ENCODE data around the gene CASZ1. TPM values are rescaled to one million over a fixed set of nuclear protein-coding genes. Genes with fewer than 3 reads are reported as not detected.

The CASZ1 gene
- total and polyA plus RNA-seq, 2 donors = 1.8 to 3.9 TPM

- DNase-seq (ENCODE audit: low read depth in 6 of 9, low spot score in 9 of 9) = no peak
- Histone ChIP-seq H3K4me3 (ENCODE audit: low read length in 2 of 2) (no peak overlapping the region), H3K27ac (ENCODE audit: low read depth in 1 of 2, low read length in 1 of 2) (no peak overlapping the region), H3K36me3 (ENCODE audit: control insufficient read depth in 2 of 2, insufficient read depth in 2 of 2, low read length in 1 of 2) (no peaks in the 10 kb centered on the region), H3K4me1 (ENCODE audit: control insufficient read depth in 2 of 2, insufficient read depth in 2 of 2, low read length in 2 of 2) (peaks cover 21 to 22% of the 10 kb centered on the region in 2 donors), H3K9me3 (ENCODE audit: control insufficient read depth in 2 of 2, insufficient read depth in 1 of 2, low read length in 1 of 2) (no peaks in the 10 kb centered on the region), H3K27me3 (ENCODE audit: control insufficient read depth in 2 of 2, insufficient read depth in 1 of 2, low read length in 1 of 2) (peaks cover 3 to 22% of the 10 kb centered on the region in 2 donors)
- 19% methylated on average over 1 of the region's 1 CpG for WGBS
These were observed 104.7 kb downstream of the CASZ1 start for GRCh38 chr1:10691740-10692125.

- WGBS = 98% methylated on average over 17 of the region's 17 CpGs
- no peak overlapping the region for H3K4me3 ChIP-seq (ENCODE audit: low read length in 2 of 2)
- H3K9me3 ChIP-seq (ENCODE audit: control insufficient read depth in 2 of 2, insufficient read depth in 1 of 2, low read length in 1 of 2) = no peaks in the 10 kb centered on the region
- H3K27me3 ChIP-seq (ENCODE audit: control insufficient read depth in 2 of 2, insufficient read depth in 1 of 2, low read length in 1 of 2) = peaks cover 3 to 16% of the 10 kb centered on the region in 2 donors
- peaks cover 22 to 25% of the 10 kb centered on the region in 2 donors for H3K4me1 ChIP-seq (ENCODE audit: control insufficient read depth in 2 of 2, insufficient read depth in 2 of 2, low read length in 2 of 2)
- DNase-seq (ENCODE audit: low read depth in 6 of 9, low spot score in 9 of 9) = no peak
- no peaks in the 10 kb centered on the region for H3K36me3 ChIP-seq (ENCODE audit: control insufficient read depth in 2 of 2, insufficient read depth in 2 of 2, low read length in 1 of 2)
- no peak overlapping the region for H3K27ac ChIP-seq (ENCODE audit: low read depth in 1 of 2, low read length in 1 of 2)
These were observed 105.2 kb downstream of the CASZ1 start for GRCh38 chr1:10691075-10691739.

GRCh38 chr1:10690484-10690883 lies 106.0 kb downstream of the CASZ1 start:
- WGBS = 99% methylated on average over 17 of the region's 17 CpGs
- Histone ChIP-seq H3K27ac (ENCODE audit: low read depth in 1 of 2, low read length in 1 of 2) (no peak overlapping the region), H3K9me3 (ENCODE audit: control insufficient read depth in 2 of 2, insufficient read depth in 1 of 2, low read length in 1 of 2) (no peaks in the 10 kb centered on the region), H3K4me3 (ENCODE audit: low read length in 2 of 2) (no peak overlapping the region), H3K36me3 (ENCODE audit: control insufficient read depth in 2 of 2, insufficient read depth in 2 of 2, low read length in 1 of 2) (no peaks in the 10 kb centered on the region), H3K4me1 (ENCODE audit: control insufficient read depth in 2 of 2, insufficient read depth in 2 of 2, low read length in 2 of 2) (peaks cover 26 to 29% of the 10 kb centered on the region in 2 donors), H3K27me3 (ENCODE audit: control insufficient read depth in 2 of 2, insufficient read depth in 1 of 2, low read length in 1 of 2) (peaks cover 0 to 9% of the 10 kb centered on the region in 2 donors)
- DNase-seq (ENCODE audit: low read depth in 6 of 9, low spot score in 9 of 9) = no peak

GRCh38 chr1:10688409-10688786 lies 108.0 kb downstream of the CASZ1 start:
- DNase-seq (ENCODE audit: low read depth in 6 of 9, low spot score in 9 of 9) = no peak
- Histone ChIP-seq H3K4me1 (ENCODE audit: control insufficient read depth in 2 of 2, insufficient read depth in 2 of 2, low read length in 2 of 2) (peaks cover 21 to 38% of the 10 kb centered on the region in 2 donors), H3K36me3 (ENCODE audit: control insufficient read depth in 2 of 2, insufficient read depth in 2 of 2, low read length in 1 of 2) (peaks cover 0 to 2% of the 10 kb centered on the region in 2 donors), H3K27ac (ENCODE audit: low read depth in 1 of 2, low read length in 1 of 2) (no peak overlapping the region), H3K27me3 (ENCODE audit: control insufficient read depth in 2 of 2, insufficient read depth in 1 of 2, low read length in 1 of 2) (peaks cover 0 to 3% of the 10 kb centered on the region in 2 donors), H3K9me3 (ENCODE audit: control insufficient read depth in 2 of 2, insufficient read depth in 1 of 2, low read length in 1 of 2) (no peaks in the 10 kb centered on the region), H3K4me3 (ENCODE audit: low read length in 2 of 2) (no peak overlapping the region)
- 83% methylated on average over 10 of the region's 10 CpGs for WGBS

GRCh38 chr1:10687782-10688408 lies 108.6 kb downstream of the CASZ1 start:
- peaks cover 0 to 1% of the 10 kb centered on the region in 2 donors for H3K27me3 ChIP-seq (ENCODE audit: control insufficient read depth in 2 of 2, insufficient read depth in 1 of 2, low read length in 1 of 2)
- no peak overlapping the region for H3K27ac ChIP-seq (ENCODE audit: low read depth in 1 of 2, low read length in 1 of 2)
- peaks cover 0 to 3% of the 10 kb centered on the region in 2 donors for H3K36me3 ChIP-seq (ENCODE audit: control insufficient read depth in 2 of 2, insufficient read depth in 2 of 2, low read length in 1 of 2)
- 90% methylated on average over 15 of the region's 15 CpGs for WGBS
- no peak for DNase-seq (ENCODE audit: low read depth in 6 of 9, low spot score in 9 of 9)
- H3K4me3 ChIP-seq (ENCODE audit: low read length in 2 of 2) = no peak overlapping the region
- H3K9me3 ChIP-seq (ENCODE audit: control insufficient read depth in 2 of 2, insufficient read depth in 1 of 2, low read length in 1 of 2) = no peaks in the 10 kb centered on the region
- peaks cover 17 to 36% of the 10 kb centered on the region in 2 donors for H3K4me1 ChIP-seq (ENCODE audit: control insufficient read depth in 2 of 2, insufficient read depth in 2 of 2, low read length in 2 of 2)

GRCh38 chr1:10687251-10687651 lies 109.2 kb downstream of the CASZ1 start:
- H3K4me3 ChIP-seq (ENCODE audit: low read length in 2 of 2) = no peak overlapping the region
- 97% methylated on average over 7 of the region's 7 CpGs for WGBS
- no peak for DNase-seq (ENCODE audit: low read depth in 6 of 9, low spot score in 9 of 9)
- no peak overlapping the region for H3K27ac ChIP-seq (ENCODE audit: low read depth in 1 of 2, low read length in 1 of 2)
- no peaks in the 10 kb centered on the region for H3K27me3 ChIP-seq (ENCODE audit: control insufficient read depth in 2 of 2, insufficient read depth in 1 of 2, low read length in 1 of 2)
- H3K9me3 ChIP-seq (ENCODE audit: control insufficient read depth in 2 of 2, insufficient read depth in 1 of 2, low read length in 1 of 2) = no peaks in the 10 kb centered on the region
- H3K36me3 ChIP-seq (ENCODE audit: control insufficient read depth in 2 of 2, insufficient read depth in 2 of 2, low read length in 1 of 2) = peaks cover 0 to 3% of the 10 kb centered on the region in 2 donors
- peaks cover 11 to 30% of the 10 kb centered on the region in 2 donors for H3K4me1 ChIP-seq (ENCODE audit: control insufficient read depth in 2 of 2, insufficient read depth in 2 of 2, low read length in 2 of 2)

- Histone ChIP-seq H3K36me3 (ENCODE audit: control insufficient read depth in 2 of 2, insufficient read depth in 2 of 2, low read length in 1 of 2) (peaks cover 0 to 3% of the 10 kb centered on the region in 2 donors), H3K27ac (ENCODE audit: low read depth in 1 of 2, low read length in 1 of 2) (no peak overlapping the region), H3K27me3 (ENCODE audit: control insufficient read depth in 2 of 2, insufficient read depth in 1 of 2, low read length in 1 of 2) (no peaks in the 10 kb centered on the region), H3K4me1 (ENCODE audit: control insufficient read depth in 2 of 2, insufficient read depth in 2 of 2, low read length in 2 of 2) (peaks cover 6 to 22% of the 10 kb centered on the region in 2 donors), H3K4me3 (ENCODE audit: low read length in 2 of 2) (no peak overlapping the region), H3K9me3 (ENCODE audit: control insufficient read depth in 2 of 2, insufficient read depth in 1 of 2, low read length in 1 of 2) (no peaks in the 10 kb centered on the region)
- DNase-seq (ENCODE audit: low read depth in 6 of 9, low spot score in 9 of 9) = no peak
- 95% methylated on average over 20 of the region's 20 CpGs for WGBS
These were observed 109.9 kb downstream of the CASZ1 start for GRCh38 chr1:10686404-10687040.

- no peak overlapping the region for H3K27ac ChIP-seq (ENCODE audit: low read depth in 1 of 2, low read length in 1 of 2)
- DNase-seq (ENCODE audit: low read depth in 6 of 9, low spot score in 9 of 9) = no peak
- 92% methylated on average over 11 of the region's 11 CpGs for WGBS
These were observed 110.5 kb downstream of the CASZ1 start for GRCh38 chr1:10685808-10686403.

More at GRCh38 chr1:10685808-10686403, 110.5 kb downstream of the CASZ1 start:
- Histone ChIP-seq H3K36me3 (ENCODE audit: control insufficient read depth in 2 of 2, insufficient read depth in 2 of 2, low read length in 1 of 2) (peaks cover 0 to 3% of the 10 kb centered on the region in 2 donors), H3K4me3 (ENCODE audit: low read length in 2 of 2) (no peak overlapping the region), H3K9me3 (ENCODE audit: control insufficient read depth in 2 of 2, insufficient read depth in 1 of 2, low read length in 1 of 2) (no peaks in the 10 kb centered on the region), H3K4me1 (ENCODE audit: control insufficient read depth in 2 of 2, insufficient read depth in 2 of 2, low read length in 2 of 2) (peaks cover 6 to 19% of the 10 kb centered on the region in 2 donors), H3K27me3 (ENCODE audit: control insufficient read depth in 2 of 2, insufficient read depth in 1 of 2, low read length in 1 of 2) (no peaks in the 10 kb centered on the region)
